Measurements from ENCODE around the gene PTPRN2.

PTPRN2 gene

GRCh38 chr7:157656195-157656769, 931.3 kb downstream of the PTPRN2 start:
- no peak for DNase-seq

- no peak for DNase-seq
These were observed 933.3 kb downstream of the PTPRN2 start for GRCh38 chr7:157654350-157654749.

- DNase-seq: no peak
These were observed 933.8 kb downstream of the PTPRN2 start for GRCh38 chr7:157653827-157654207.

GRCh38 chr7:157652954-157653826, 934.4 kb downstream of the PTPRN2 start:
- no peak for DNase-seq

GRCh38 chr7:157652161-157652953, 935.3 kb downstream of the PTPRN2 start:
- no peak for DNase-seq

- DNase-seq: no peak
These were observed 936.1 kb downstream of the PTPRN2 start for GRCh38 chr7:157651366-157652160.

- DNase-seq: no peak
These were observed 936.8 kb downstream of the PTPRN2 start for GRCh38 chr7:157650801-157651200.

GRCh38 chr7:157650131-157650631, 937.4 kb downstream of the PTPRN2 start:
- DNase-seq: no peak

- DNase-seq: no peak
These were observed 941.1 kb downstream of the PTPRN2 start for GRCh38 chr7:157646551-157646950.

- DNase-seq: no peak
These were observed 942.1 kb downstream of the PTPRN2 start for GRCh38 chr7:157645539-157645938.

- DNase-seq: no peak
These were observed 942.7 kb downstream of the PTPRN2 start for GRCh38 chr7:157644946-157645345.

GRCh38 chr7:157643525-157643970, 944.1 kb downstream of the PTPRN2 start:
- DNase-seq: no peak

- DNase-seq: no peak
These were observed 945.8 kb downstream of the PTPRN2 start for GRCh38 chr7:157641866-157642265.

GRCh38 chr7:157640144-157640543, 947.5 kb downstream of the PTPRN2 start:
- DNase-seq: no peak

GRCh38 chr7:157638563-157638962, 949.1 kb downstream of the PTPRN2 start:
- no peak for DNase-seq

- DNase-seq: no peak
These were observed 950.2 kb downstream of the PTPRN2 start for GRCh38 chr7:157637216-157637949.

- DNase-seq: no peak
These were observed 952.0 kb downstream of the PTPRN2 start for GRCh38 chr7:157635669-157636068.

GRCh38 chr7:157635148-157635500, 952.5 kb downstream of the PTPRN2 start:
- no peak for DNase-seq

- no peak for DNase-seq
These were observed 953.0 kb downstream of the PTPRN2 start for GRCh38 chr7:157634401-157635147.

GRCh38 chr7:157633465-157634185, 954.0 kb downstream of the PTPRN2 start:
- DNase-seq: no peak
